GM10266 (cell line): ENCODE measurements around the gene LAPTM5.

ENCODE experiments used
- DNase-seq: peaks from one replicate; pipeline ENCODE4 v3.0.0; 2012; ENCODE audit errors: extremely low spot score
- TF ChIP-seq, protein P1 (sequence below): IDR thresholded peaks from 2 replicates; pipeline ENCODE4 v1.5.1; 2012; ENCODE audit warnings: mild to moderate bottlenecking, low read depth; ENCODE audit not compliant: control insufficient read depth, insufficient read depth; ENCODE audit errors: missing control alignments

LAPTM5 gene

DNA sequence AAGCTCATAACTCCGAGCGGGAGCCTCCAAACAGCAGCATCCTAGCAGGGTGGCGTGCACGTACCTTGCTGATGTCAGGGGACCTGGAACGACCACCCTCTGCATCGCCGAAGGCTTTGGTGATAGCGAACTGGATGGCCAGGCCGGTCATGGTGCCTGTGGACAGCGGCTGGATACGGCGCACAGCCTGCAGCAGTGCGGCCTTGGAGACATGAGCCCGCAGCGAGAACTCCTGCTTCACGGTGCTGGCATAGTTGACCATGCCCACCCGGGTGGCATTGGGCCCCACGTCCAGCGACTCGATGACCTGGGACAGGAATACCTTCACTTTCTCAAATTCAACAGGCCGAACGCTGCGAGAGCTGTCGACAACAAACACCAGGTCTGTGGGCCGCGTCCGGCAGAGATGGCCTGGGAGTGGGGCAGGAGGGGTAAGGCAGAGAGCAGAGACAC lies 36.2 kb downstream of the LAPTM5 start:
- DNase-seq, result no peak
- TF ChIP-seq, protein P1, sequence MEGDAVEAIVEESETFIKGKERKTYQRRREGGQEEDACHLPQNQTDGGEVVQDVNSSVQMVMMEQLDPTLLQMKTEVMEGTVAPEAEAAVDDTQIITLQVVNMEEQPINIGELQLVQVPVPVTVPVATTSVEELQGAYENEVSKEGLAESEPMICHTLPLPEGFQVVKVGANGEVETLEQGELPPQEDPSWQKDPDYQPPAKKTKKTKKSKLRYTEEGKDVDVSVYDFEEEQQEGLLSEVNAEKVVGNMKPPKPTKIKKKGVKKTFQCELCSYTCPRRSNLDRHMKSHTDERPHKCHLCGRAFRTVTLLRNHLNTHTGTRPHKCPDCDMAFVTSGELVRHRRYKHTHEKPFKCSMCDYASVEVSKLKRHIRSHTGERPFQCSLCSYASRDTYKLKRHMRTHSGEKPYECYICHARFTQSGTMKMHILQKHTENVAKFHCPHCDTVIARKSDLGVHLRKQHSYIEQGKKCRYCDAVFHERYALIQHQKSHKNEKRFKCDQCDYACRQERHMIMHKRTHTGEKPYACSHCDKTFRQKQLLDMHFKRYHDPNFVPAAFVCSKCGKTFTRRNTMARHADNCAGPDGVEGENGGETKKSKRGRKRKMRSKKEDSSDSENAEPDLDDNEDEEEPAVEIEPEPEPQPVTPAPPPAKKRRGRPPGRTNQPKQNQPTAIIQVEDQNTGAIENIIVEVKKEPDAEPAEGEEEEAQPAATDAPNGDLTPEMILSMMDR, result no peak

DNA sequence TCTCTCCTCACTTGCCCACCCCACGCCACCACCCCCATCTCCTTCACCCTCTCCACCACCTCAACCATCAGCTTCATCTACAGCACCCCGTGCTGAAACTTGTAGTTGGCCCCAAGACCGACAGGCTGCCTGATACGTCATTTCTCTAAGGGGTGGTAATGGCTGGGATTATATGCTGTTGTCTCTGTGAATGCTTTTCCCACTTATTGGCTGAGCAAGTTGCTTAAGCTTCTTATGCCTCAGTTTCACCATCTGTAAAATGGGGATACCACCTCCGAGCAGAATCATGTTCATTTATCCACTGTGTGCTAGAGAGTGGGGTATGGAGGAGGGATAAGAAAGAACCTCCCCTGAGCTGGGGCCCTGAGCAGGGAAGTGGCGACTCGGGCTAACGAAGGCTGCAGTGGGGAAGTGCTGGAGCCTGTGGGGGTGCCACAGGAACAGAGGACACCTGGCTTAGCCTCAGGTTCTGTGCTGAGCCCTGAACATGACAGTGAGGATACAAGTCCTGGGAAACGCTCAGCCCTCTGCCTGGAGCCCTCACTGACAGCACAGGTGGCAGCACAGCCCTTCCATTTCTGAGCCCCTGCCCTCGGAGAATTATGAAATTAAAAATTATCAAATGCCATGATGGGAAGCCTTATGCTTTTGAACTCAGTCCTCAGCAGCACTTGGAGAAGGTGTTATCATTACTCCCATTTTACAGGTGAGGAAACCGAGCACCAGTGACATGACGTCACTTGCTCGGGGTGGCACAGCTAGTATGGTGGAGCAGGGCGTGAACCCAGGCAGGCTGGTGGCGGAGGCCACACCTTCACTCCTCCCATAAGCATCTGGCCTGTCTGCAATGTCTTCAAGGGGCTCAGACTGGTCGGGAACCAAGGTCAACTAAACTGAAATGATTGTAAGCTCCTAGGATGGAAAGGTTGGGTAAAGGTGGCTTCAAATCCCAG lies 37.0 kb downstream of the LAPTM5 start:
- TF ChIP-seq, protein P1, result no peak
- DNase-seq, result no peak

DNA sequence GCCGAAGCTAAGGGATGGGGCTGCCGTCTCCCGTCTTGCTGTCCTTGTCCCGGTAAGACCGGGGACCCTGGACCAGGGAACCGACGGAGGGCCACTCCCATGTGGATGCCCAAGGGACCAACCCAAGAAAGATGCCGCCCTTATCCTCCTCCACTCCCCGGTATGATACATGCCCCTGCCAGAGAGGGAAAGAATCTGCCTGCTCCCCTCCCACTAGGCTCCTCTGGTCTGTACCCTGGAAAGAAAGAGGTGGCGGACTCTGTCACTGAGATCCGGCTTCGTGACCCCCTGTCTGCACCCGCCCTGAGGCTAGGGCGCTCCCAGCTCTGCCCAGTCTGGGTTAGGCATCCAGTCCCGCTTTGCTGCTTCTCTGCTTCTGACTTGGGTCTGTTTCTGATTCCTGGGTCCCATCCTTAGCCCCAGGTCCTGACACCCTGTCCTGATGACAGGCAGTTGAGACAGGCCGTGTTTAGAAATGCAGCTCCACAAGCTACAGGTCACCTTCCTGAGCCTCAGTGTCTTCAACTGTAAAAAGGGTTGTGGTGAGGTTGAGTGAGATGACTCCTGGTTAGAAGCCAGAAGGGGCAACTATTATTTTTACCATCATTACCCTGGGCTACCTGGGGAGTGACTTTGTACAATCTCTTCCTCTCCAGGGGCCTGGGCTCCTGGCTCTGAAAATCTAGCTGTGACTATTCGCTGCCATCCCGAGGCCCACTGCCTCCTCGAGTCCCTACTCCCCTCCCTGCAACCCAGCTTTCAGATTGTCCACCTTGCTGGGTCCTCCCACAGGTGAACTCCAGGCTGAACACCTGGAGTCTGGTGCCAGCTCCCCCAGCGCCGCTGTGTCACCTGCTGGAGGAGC lies 37.9 kb downstream of the LAPTM5 start:
- DNase-seq, result no peak
- TF ChIP-seq, protein P1, result no peak

DNA sequence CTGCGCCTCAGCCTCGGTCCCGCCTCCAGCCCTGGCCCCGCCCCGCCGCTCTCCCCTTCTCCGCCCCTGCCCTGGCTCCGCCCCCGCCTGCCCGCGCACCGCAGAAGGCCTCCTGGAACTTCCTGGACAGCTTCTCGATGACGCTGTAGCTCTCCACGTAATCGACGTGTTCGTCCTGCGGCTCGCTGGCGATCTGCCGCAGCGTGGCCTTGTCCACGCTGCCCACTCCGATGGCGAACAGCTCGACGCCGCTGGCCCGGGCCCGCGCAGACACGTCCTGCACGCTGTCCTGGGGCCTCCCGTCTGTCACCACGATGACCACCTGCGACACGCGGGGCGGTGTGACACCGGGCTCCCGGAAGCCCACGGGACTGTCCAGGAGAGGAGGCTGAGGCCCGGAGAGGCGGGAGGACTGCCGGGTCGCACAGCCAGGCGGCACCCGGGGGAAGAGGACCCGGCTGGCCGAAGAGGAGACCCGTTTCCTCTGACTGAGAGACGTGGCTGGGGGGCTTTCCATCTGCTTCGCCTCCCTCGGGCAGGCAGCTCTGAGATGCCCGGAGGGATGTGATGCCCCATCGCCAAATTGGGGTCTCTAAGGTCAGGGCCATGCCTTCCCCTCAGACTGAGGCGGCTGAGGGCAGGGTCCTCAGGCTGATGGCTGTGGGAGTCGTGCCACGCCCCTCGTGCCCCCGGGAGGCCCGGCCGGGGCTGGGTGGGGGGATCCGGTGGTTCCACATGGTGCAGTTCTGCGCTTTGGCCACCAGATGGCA lies 38.8 kb downstream of the LAPTM5 start:
- DNase-seq, result peak; percentile 78
- TF ChIP-seq, protein P1, result peak; percentile 97

DNA sequence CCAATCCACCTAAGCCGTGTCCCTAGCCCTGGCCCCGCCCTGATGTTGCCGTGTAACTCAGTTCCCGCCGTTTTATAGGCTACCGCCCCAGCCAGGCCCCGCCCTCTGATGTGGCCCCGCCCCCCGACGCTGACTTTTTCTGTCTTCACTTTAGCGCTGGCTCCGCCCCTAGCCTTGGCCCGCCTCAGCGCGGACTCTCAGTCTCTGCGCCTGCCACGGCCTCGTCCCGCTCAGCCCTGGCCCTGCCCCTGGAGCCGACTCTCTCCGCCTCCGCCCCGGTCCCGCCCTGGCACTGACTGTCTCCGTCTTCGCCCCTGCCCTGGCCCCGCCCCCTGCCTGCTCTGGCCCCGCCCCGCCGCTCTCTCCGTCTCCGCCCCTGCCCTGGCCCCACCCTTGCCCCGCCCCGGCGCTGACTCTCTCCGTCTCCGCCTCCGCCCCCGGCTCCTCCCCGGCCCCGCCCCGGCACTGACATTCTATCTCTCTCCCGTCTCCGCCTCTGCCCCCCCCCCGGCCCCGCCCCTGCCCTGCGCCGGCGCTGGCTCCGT lies 39.4 kb downstream of the LAPTM5 start:
- DNase-seq, result peak; percentile 96
- TF ChIP-seq, protein P1, result no peak

DNA sequence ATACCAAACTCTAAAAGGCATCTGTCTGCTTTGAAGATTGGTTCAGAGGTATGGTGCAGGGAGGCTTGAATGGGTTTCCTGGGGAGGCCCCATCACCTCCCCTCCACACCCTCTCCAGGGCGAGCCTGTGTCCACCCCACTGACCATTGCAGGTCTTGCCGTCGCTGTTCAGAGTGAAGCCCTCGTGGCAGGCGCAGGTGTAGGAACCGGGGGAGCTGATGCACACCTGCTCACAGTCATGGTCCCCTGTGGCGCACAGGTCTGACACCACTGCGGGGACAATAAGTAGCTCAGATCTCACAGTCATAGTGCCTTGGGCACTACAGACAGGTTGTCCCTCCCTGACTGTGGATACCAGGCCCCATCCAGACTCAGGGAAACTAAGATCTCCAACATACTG lies 40.9 kb downstream of the LAPTM5 start:
- TF ChIP-seq, protein P1, result no peak
- DNase-seq, result no peak
